ENCODE data around the gene PRND.
A peak's percentile ranks its signal among the peaks of the same experiment; 100 is the strongest.

PRND gene

GRCh38 chr20:4721719-4722118, at the start of gene PRND:
Gene PRND (plus strand): TSS chr20:4721909. CDS start chr20:4724552, 2,643 bp downstream.
- H4K20me1 ChIP-seq (ENCODE audit: insufficient read depth, low read length), result no peaks in the 10 kb centered on the region
- peak within 1 kb of the TSS; percentile 90 for H2AFZ ChIP-seq (ENCODE audit: low read length)
- H3F3A ChIP-seq (ENCODE audit: insufficient read depth, low read length), result peaks cover 12% of the 10 kb centered on the region
- no peaks in the 10 kb centered on the region for H3K27me3 ChIP-seq (replicated peaks; ENCODE audit: insufficient read depth, low read length)
- no peaks in the 10 kb centered on the region for H3K9me2 ChIP-seq (replicated peaks; ENCODE audit: insufficient read depth, low read length)
- TF ChIP-seq EZH2phosphoT487 (IDR thresholded peaks at IDR 0.05; ENCODE audit: low read length) (no peak), EZH2 (optimal IDR thresholded peaks at IDR 0.05; ENCODE audit: low read depth, low read length) (no peak), CTCF (IDR thresholded peaks at IDR 0.05; ENCODE audit: low read length) (no peak)
- DNase-seq, result no peak
- peaks cover 22% of the 10 kb centered on the region for H3K4me1 ChIP-seq (ENCODE audit: low read length)
- H3K4me2 ChIP-seq (ENCODE audit: low read depth, low read length), result peak within 1 kb of the TSS; percentile 60
- peak within 1 kb of the TSS; percentile 27; the same call in 1 of the 2 replicates for H3K4me3 ChIP-seq (ENCODE audit: low read length)
- no peaks in the 10 kb centered on the region for H3K9me3 ChIP-seq (replicated peaks; ENCODE audit: insufficient read depth, low read length)
- no peaks in the 10 kb centered on the region for H3K36me3 ChIP-seq (replicated peaks; ENCODE audit: insufficient read depth, low read length)
- H3K27ac ChIP-seq (ENCODE audit: low read length), result peak within 1 kb of the TSS; percentile 97; the same call in 1 of the 2 replicates
- H3K9ac ChIP-seq (ENCODE audit: low read length), result peak within 1 kb of the TSS; percentile 38; the same call in 1 of the 2 replicates
- H3K79me2 ChIP-seq (ENCODE audit: low read length), result no peaks in the 10 kb centered on the region

- no peaks in the 10 kb centered on the region for H3K9me3 ChIP-seq (replicated peaks; ENCODE audit: insufficient read depth, low read length)
- no peaks in the 10 kb centered on the region for H3K27me3 ChIP-seq (replicated peaks; ENCODE audit: insufficient read depth, low read length)
- no peak overlapping the region for H2AFZ ChIP-seq (ENCODE audit: low read length)
- H3K27ac ChIP-seq (ENCODE audit: low read length), result no peak overlapping the region
- H3F3A ChIP-seq (ENCODE audit: insufficient read depth, low read length), result no peaks in the 10 kb centered on the region
- TF ChIP-seq EZH2phosphoT487 (IDR thresholded peaks at IDR 0.05; ENCODE audit: low read length) (no peak), CTCF (IDR thresholded peaks at IDR 0.05; ENCODE audit: low read length) (no peak), EZH2 (optimal IDR thresholded peaks at IDR 0.05; ENCODE audit: low read depth, low read length) (no peak)
- H3K9ac ChIP-seq (ENCODE audit: low read length), result no peak overlapping the region
- no peaks in the 10 kb centered on the region for H3K36me3 ChIP-seq (replicated peaks; ENCODE audit: insufficient read depth, low read length)
- no peak overlapping the region for H3K4me3 ChIP-seq (ENCODE audit: low read length)
- H4K20me1 ChIP-seq (ENCODE audit: insufficient read depth, low read length), result no peaks in the 10 kb centered on the region
- no peaks in the 10 kb centered on the region for H3K9me2 ChIP-seq (replicated peaks; ENCODE audit: insufficient read depth, low read length)
- H3K4me1 ChIP-seq (ENCODE audit: low read length), result no peaks in the 10 kb centered on the region
- no peak overlapping the region for H3K4me2 ChIP-seq (ENCODE audit: low read depth, low read length)
- H3K79me2 ChIP-seq (ENCODE audit: low read length), result no peaks in the 10 kb centered on the region
- DNase-seq, result no peak
Observed at GRCh38 chr20:4672948-4673347, 48.8 kb upstream of the PRND start.

GRCh38 chr20:4673371-4674001, 48.2 kb upstream of the PRND start:
- no peak overlapping the region for H2AFZ ChIP-seq (ENCODE audit: low read length)
- no peaks in the 10 kb centered on the region for H3K36me3 ChIP-seq (replicated peaks; ENCODE audit: insufficient read depth, low read length)
- H3K4me1 ChIP-seq (ENCODE audit: low read length), result no peaks in the 10 kb centered on the region
- no peak overlapping the region for H3K4me3 ChIP-seq (ENCODE audit: low read length)
- no peak overlapping the region for H3K27ac ChIP-seq (ENCODE audit: low read length)
- no peaks in the 10 kb centered on the region for H3K9me3 ChIP-seq (replicated peaks; ENCODE audit: insufficient read depth, low read length)
- no peak for TF ChIP-seq EZH2phosphoT487 (IDR thresholded peaks at IDR 0.05; ENCODE audit: low read length)
- TF ChIP-seq EZH2 (optimal IDR thresholded peaks at IDR 0.05; ENCODE audit: low read depth, low read length), result no peak
- no peak for TF ChIP-seq CTCF (IDR thresholded peaks at IDR 0.05; ENCODE audit: low read length)
- no peak overlapping the region for H3K4me2 ChIP-seq (ENCODE audit: low read depth, low read length)
- no peaks in the 10 kb centered on the region for H3K27me3 ChIP-seq (replicated peaks; ENCODE audit: insufficient read depth, low read length)
- H4K20me1 ChIP-seq (ENCODE audit: insufficient read depth, low read length), result no peaks in the 10 kb centered on the region
- H3K9ac ChIP-seq (ENCODE audit: low read length), result no peak overlapping the region
- no peak for DNase-seq
- no peaks in the 10 kb centered on the region for H3K9me2 ChIP-seq (replicated peaks; ENCODE audit: insufficient read depth, low read length)
- H3F3A ChIP-seq (ENCODE audit: insufficient read depth, low read length), result no peaks in the 10 kb centered on the region
- H3K79me2 ChIP-seq (ENCODE audit: low read length), result no peaks in the 10 kb centered on the region

Measured in MM.1S (cell line).